ENCODE data around the gene ATG4B.

The ATG4B gene

DNA sequence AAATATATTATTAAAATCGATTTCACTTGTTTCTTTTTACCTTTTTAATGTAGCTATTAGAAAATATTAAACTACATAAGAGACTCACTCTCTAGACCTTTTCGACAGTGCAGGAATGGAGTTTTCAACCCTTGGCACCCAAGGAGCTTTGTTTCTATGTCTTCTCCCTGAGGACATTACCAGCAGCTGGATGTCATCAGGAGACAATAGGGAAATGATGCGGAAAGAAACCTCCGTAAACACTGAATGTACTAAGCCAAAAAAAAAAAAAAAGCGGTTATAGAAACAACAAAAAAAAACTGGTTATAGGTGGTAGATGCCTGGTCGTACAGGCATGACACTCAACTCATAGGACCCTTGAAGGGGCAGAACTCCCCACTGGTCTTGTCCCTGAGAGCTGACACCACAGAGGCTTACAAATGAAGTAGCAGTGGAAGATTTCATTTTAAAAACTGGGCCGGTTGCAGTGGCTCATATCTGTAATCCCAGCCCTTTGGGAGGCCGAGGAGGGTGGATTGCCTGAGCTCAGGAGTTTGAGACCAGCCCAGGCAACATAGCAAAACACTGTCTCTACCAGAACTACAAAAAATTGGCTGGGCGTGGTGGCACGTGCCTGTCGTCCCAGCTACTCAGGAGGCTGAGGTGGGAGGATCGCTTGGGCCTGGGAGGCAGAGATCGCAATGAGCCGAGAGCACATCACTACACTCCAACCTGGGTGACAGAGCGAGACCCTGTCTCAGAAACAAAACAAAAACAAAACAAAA lies 24.3 kb upstream of the ATG4B start:
- DNase-seq, result peak; percentile 56

- DNase-seq, result no peak
Measured at GRCh38 chr2:241615041-241615440, 22.5 kb upstream of the ATG4B start.

DNA sequence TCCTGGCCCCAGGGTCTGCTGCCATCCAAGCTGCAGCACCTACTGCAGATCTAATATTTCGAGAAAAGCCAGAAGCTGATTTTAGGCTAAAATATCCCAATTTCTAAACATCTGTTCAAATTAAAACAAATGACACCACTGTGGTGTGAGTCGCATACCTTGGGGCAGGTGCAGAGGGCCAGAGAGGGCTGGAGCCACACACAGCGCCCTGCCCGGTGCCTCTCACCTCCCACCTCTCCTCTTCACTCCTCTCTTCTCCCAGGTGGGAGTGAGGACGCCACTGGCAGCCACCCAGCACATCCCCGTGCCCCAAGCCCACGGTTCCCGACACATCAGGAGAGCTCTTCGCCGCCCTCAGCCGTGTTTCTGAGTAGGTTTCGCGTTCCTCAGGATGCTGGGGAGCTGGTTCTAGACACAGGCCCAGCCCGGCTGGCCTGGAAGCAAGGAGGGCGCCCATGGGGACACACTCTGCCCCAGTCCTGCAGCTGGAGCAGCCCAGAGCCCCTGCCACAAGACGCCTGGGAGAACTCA lies 21.9 kb upstream of the ATG4B start:
- no peak for DNase-seq

GRCh38 chr2:241616168-241617125 lies 21.0 kb upstream of the ATG4B start:
- no peak for DNase-seq

- no peak for DNase-seq
Measured at GRCh38 chr2:241617431-241618154, 19.9 kb upstream of the ATG4B start.

DNA sequence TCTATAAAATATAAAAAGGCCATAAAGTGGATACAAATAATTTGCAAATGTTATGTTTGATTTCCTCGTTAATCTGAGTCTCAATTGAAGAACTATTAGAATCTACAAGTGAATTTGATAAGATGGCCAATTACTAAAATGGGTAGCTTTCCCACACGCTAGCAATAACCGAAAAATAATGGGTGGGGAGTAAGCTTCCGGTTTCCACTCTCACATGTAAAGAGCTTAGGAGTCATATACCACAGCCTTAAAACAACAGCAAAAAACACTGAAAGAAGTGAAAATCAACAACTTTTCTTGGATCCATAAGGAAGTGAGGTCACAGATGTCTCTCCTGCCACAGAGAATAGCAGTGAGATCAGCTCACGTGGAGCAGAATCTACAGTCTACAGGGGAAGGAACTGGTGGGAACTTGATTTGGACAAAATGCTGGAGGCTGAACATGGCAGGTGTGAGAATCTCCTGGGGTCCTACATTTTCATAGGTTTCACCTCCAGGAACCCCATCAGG lies 19.1 kb upstream of the ATG4B start:
- DNase-seq, result no peak

- no peak for DNase-seq
Measured at GRCh38 chr2:241618829-241619228, 18.7 kb upstream of the ATG4B start.

DNA sequence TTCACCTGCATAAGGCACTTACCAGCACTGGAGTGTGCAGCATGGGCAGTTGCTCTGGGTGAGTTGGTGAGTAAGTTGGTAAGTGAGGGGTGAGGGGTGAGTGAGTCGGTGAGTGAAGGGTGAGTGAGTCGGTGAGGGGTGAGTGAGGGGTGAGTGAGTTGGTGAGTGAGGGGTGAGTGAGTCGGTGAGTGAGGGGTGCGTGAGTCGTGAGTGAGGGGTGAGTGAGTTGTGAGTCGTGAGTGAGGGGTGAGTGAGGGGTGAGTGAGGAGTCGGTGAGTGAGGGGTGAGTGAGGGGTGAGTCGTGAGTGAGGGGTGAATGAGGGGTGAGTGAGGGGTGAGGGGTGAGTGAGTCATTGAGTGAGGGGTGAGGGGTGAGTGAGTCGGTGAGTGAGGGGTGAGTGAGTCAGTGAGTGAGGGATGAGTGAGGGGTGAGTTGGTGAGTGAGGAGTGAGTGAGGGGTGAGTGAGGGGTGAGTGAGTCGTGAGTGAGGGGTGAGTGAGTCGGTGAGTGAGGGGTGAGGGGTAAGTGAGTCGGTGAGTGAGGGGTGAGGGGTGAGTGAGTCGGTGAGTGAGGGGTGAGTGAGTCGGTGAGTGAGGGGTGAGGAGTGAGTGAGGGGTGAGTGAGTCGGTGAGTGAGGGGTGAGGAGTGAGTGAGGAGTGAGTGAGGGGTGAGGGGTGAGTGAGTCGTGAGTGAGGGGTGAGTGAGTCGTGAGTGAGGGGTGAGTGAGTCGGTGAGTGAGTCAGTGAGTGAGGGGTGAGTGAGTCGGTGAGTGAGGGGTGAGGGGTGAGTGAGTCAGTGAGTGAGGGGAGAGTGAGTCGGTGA lies 17.7 kb upstream of the ATG4B start:
- DNase-seq, result no peak

GRCh38 chr2:241620419-241620769 lies 17.1 kb upstream of the ATG4B start:
- DNase-seq, result no peak

- no peak for DNase-seq
Measured at GRCh38 chr2:241627675-241628074, 9.8 kb upstream of the ATG4B start.

DNA sequence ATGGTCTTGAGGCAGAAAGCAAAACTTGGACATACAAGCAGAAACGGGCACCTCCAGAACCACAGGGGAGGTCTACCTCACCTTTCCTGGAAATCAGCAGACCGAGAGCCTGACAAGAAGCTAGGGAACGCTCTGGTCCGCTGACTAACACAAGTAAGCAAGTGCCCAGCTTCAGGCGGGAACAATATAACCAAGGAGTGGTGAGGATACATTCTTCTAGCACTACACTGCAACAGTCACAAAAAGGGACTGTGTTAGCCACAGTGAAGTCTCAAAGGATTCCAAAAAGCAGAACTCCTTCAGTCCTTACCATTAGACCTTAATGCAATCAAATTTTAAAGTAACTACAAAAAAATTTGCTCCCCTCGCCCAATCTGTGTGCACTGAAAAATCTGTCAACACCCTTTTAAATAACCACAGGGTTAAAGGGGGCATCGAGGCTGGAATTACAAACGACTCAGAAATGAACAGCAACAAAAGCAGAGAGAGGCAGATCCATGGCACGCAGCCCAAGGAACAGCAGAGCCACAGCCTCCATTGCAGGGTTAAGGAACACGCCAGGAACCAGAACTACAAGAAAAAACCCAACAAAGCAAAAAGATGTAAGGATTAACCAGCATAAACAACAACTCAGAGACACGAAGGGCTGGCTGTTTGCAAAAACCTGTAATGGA lies 7.6 kb upstream of the ATG4B start:
- no peak for DNase-seq

DNA sequence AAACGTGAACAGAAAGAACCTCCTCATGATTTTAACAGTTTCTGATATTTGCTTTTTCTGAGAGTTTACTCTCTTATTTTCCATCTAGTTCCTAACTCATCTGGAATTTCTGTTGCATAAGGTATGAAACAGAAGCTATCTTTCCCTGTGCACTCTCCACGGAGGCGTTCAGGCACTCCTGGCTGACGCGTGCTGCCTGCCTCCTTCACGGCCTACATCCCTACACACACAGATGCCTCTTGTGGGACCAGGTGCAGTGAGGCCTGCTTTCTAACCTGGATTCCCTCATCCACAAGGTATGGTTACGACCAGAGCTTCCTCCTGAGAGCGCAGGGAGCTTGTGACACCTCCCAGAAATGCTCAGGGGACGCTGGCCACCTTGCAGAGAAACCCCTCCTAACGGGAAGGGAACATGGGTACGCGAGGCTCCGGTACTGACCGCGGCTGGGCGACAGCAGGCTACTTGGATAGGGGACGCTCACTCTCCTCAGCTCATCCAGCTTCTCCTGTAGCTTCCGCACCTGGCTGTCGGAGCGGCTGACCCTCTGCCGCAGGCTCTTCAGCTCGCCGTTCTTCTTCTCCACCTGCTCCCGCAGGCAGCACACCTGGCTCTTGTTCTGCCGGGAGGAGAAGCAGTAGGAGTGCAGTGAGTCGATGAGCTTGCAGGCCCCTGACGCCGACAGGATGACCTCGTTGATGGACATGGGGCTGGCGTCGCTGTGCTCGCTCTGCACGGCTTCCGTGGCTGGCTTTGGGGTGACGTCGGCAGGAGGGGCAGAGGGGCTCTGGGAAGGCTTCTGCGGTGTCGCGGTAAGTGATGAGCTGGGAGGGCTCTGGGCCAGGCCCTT lies 4.8 kb upstream of the ATG4B start:
- DNase-seq, result no peak

GRCh38 chr2:241633561-241633960 lies 3.9 kb upstream of the ATG4B start:
- no peak for DNase-seq

GRCh38 chr2:241635756-241636155 lies 1.7 kb upstream of the ATG4B start:
- DNase-seq, result no peak

DNA sequence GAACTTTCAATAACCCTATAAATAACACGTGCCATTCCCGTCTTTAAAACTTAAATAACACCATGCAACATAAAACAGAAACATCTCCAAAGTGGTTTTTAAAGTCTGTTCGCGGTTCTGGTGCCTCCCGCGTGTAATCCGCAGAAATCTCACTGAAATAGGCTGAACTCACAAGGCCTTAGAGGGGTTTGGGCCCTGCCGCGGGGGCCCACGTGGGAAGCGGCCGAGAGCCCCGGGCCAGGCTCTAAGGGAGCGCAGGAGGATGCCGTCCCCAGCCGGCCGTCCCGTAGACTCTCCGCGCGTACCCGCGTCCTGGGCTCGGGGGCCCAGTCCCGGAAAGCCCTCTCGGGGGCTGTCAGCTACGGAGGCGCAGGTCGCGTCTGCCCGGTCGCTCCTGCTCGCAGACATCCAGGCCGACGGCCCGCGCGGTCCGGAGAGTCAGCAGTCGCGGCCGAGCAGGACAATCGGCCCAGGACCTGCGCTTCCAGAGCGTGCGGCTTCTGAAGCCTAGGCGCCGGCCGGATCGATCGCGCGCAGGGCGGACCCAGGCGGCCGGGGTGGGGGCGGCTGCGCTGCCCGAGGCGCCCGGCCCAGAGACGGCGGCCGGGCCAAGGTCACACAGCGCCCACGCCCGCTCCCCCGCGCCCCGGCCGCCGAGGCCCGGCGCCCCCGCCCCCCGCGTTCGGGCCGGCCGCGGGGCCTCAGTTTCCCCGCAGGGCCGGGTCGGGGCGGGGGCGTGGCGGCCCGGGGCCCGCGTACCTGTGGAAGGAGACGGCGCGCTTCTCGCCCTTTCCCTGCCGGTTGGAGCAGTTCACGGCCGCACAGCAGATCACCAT lies 1.1 kb upstream of the ATG4B start:
- no peak for DNase-seq

DNA sequence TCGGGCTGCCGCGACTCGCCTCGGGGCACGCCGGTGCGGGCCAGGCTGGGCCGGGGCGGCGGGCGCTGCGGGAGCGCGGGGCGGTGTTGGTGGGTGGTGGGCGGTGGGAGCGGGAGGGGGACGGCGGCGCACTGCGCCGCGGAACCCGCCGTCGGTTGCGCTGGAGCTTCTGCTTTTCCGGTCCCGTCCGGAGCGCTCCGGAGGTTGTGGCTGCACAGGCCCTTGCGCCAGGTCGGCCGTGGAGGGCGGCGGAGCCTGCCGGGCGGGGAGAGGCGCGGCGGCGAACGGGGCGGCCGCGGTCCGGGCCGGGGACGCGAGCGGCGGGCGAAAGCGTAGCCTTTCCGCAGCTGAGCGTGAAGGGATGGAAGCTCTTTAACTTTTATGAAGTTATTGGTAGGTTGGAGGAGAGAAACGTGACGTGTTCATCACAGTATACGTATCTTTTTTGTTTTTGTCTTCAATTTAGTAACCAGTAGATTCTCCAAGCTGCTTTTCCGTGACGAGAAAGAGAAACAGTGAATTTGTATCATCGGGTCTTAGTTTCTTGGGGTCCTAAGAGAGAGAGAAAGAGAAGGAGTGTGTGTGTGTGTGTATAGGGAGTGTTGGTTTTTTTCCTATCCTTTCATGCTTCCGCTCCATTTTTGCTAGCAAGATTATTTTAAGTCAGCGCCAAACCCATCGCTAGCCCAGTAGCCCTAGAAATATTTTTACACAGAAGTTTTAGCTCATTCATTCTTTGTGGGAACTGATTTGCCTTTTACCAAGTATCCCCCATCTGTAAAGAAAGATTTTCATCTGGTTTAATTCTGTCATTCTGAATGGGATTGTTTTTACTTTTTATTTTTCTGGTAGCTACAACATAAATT lies 535 bp downstream of the ATG4B start:
- no peak for DNase-seq

GRCh38 chr2:241638940-241639339 lies 1.4 kb downstream of the ATG4B start:
- DNase-seq, result no peak

DNA sequence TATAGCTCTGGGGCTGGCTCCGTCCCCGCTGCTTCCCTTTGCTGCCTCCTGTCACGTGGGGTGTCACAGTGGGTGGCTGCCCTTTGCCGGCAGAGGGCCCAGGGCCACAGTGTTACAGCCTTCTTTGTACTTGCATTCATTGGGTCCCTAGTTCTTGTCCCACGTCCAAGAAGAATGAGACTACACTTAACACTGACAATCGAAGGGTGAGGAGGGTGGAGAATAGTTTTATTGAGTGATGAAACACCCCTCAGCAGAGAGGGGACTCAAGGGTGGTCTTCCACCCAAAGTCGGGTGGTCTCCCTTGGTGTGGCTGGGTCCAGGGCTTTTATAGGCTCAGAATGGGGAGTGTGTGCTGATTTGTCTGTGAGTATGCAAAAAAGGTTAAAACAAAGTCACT lies 1.9 kb downstream of the ATG4B start:
- no peak for DNase-seq
